Adrenal gland (tissue), 12 donors: ENCODE results near the gene AQP2. TPM values are rescaled to one million over a fixed set of nuclear protein-coding genes. Genes with fewer than 3 reads are reported as not detected.

Source experiments
- DNase-seq, 7 donors: peaks; one replicate each; pipeline ENCODE4 v3.0.0-alpha.2; 2019 to 2020
- H3K27ac ChIP-seq, 5 donors: fragments of 200-600 bp; sonication (generic) in 4 of 5; 1 replicate in 3 of 5; 2 replicates in 2 of 5; pipeline versions ENCODE4 v1.5.1 to v1.8.0; 2016 to 2020; ENCODE audit warnings: mild to moderate bottlenecking in 1 of 5
- H3K27me3 ChIP-seq: fragments of 200-600 bp; 2 replicates; pipeline ENCODE4 v1.8.0; 2021
- H3K36me3 ChIP-seq, 2 donors: fragments of 200-600 bp; replicated peaks in 1 of 2; 1 replicate in 1 of 2; 2 replicates in 1 of 2; pipeline versions ENCODE4 v1.5.1 to v1.8.0; 2018 to 2022
- H3K4me1 ChIP-seq, 2 donors: fragments of 200-600 bp; replicated peaks in 1 of 2; 1 replicate in 1 of 2; 2 replicates in 1 of 2; pipeline versions ENCODE4 v1.5.1 to v1.8.0; 2018 to 2021
- H3K4me3 ChIP-seq, 4 donors: fragments of 200-600 bp; sonication (generic) in 3 of 4; one replicate each; pipeline ENCODE4 v1.5.1; 2016 to 2018
- H3K9me3 ChIP-seq, 3 donors: fragments of 200-600 bp; sonication (generic) in 1 of 3; replicated peaks in 1 of 3; 1 replicate in 2 of 3; 2 replicates in 1 of 3; pipeline versions ENCODE4 v1.5.1 to v1.8.0; 2016 to 2021
- POLR2A ChIP-seq, 2 donors: fragments of 450-650 bp; IDR thresholded peaks; one replicate each; pipeline ENCODE4 v1.6.1; 2017; ENCODE audit warnings: antibody characterized with exemption in 2 of 2, mild to moderate bottlenecking in 2 of 2, moderate library complexity in 1 of 2
- WGBS, 4 donors: extraction: QIAGEN DNeasy Blood & Tissue Kit in 2 of 4; methylation state at CpG; one replicate each; pipeline versions ENCODE4 v1.1.5 to v1.1.7; 2013 to 2017; 5-methylcytosine and 5-hydroxymethylcytosine counted together
- intact Hi-C, 2 donors: fragments of 100-400 bp; cut with DNase I; formaldehyde crosslinking; loops; one replicate each; pipeline versions ENCODE4 v1.14.1 to v1.15.0; 2022 to 2023
- polyA plus RNA-seq, 3 donors: library from polyadenylated mRNA; stranded (reverse); fragments of 200-250 nt in 2 of 3; fragments of 350-450 nt in 1 of 3; fragmentation: Illumina TruSeq in 1 of 3; extraction: RNeasy Lipid Tissue Mini Kit (QIAGEN cat#74804) in 1 of 3; gene quantifications; one replicate each; pipeline ENCODE4 v1.2.3, GENCODE V29; 2013 to 2014
- total RNA-seq, 9 donors: library from RNA; depleted of rRNA in 4 of 9; stranded (reverse); fragments of >200 nt in 4 of 9; fragments of 120-200 nt in 1 of 9; fragmentation: NEBNext Ultra II Directional in 1 of 9; extraction: Animal tissue kit (Norgen Biotek cat#: 25700) in 1 of 9; gene quantifications; one replicate each; pipeline versions ENCODE4 v1.1.0 to v1.2.4, GENCODE V29; 2013 to 2023
- TF ChIP-seq, protein P1 (sequence below), 6 experiments: fragments of 450-650 bp in 4 of 6; fragments of 200-600 bp in 2 of 6; sonication (generic) in 1 of 6; IDR thresholded peaks; 1 replicate in 5 of 6; 2 replicates in 1 of 6; pipeline versions ENCODE4 v1.5.1 to v1.8.0; 2016 to 2021; ENCODE audit warnings: antibody characterized with exemption in 6 of 6, mild to moderate bottlenecking in 2 of 6, moderate library complexity in 1 of 6
- donor health status: healthy with polysubstance abuse.
- donor health status: Bipolar disorder and iron deficiency.
- donor health status: DM: yes; HTN: yes; CAD: no.
- donor health status: DM: no; HTN: no; CAD: no.
- donor health status: DM: no; HTN: no; CAD: no.
- donor health status: DM: yes; HTN: yes; CAD: no.

AQP2 gene
- total and polyA plus RNA-seq, 12 donors, result 0.10 to 81.0 (median 2.4) TPM; not detected in 1

DNA sequence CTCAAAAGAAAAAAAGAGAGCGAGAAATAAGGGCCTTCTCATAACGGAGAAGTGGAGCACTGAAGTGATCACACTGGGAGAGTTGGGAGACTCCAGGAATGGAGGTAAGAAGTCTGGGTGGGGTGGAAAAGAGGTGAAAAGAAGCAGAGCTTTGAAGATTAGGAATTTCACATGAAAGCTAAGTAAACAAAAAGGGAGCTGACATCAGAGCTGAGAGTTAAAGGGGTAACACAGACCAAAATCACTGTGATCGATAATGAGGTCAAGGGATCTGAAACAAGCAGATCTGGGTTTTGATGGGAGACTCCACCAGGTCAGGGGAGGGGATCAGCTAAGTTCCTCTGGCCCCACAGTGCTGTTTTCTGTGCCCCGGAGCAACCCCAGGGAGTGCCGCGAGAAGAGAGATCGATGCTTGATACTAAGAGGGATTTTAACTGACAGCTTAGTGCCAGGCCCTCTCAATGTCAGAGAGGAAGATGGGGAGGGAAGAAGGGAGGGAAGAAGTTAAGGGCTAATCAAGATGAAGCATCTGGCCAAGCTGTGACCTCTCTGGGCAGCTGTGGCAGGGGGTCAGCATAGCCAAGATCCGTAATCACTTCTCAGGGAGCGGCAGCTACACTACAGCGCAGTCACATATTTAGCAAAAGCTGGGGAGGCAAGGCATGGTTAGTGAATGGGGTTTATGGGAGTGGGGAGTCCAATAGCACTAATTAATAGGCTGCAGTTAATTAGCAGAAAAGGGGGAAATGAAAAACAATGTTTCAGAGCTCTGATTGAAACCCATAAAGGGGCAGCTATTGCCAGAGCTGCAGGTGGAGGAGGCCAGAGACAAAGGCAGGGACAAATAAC lies 30.2 kb downstream of the AQP2 start:
- no peak for DNase-seq
- intact Hi-C loops, result no loop called here
- Histone ChIP-seq H3K36me3 (no peaks in the 10 kb centered on the region), H3K27me3 (no peaks in the 10 kb centered on the region), H3K4me1 (peaks cover 0 to 5% of the 10 kb centered on the region in 2 donors), H3K27ac (no peak overlapping the region), H3K4me3 (no peak overlapping the region), H3K9me3 (no peaks in the 10 kb centered on the region)
- WGBS, 4 donors, result 87 to 96% (median 94%) methylated on average over 10 of the region's 10 CpGs
- no peak for TF ChIP-seq POLR2A (IDR thresholded peaks at IDR 0.05)

DNA sequence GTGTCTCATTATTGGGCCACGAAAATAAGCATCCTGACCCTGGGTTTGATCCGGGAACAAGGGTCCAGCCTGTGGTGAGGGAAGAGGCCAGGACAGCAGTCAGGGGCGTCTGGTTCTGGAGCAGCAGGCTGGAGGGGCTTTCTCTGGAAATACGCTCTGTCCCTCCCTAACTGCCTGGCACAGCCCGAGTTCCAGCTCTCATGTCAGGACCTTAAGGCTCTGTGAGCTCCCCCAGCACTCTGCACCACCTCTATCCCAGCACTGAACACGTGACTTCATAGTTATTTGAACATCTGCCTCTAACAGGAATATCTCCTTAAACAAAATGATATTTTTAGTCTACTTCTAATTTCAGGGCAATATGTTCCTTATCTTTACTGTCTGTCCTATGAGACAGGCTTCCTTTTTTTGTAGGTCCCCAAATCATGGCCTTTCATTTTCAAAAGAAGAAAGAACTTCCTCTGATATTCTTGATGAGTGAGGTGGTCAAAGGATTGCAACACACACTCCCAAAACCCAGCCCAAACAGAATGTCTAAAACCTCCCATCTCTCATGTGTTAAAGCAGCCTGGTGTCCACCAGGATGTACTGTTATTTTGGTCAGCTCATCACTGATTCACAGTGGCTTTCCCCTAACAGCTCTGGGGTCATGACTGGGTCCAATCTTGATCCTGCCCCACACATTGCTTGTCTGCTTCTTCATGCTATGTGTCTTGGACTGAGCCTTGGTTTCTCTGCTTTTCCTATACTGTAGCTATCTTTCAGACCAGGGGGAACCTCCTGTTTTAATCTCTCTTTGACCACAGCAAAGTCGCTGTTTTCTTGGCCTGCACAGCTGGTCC lies 31.9 kb downstream of the AQP2 start:
- Histone ChIP-seq H3K36me3 (no peaks in the 10 kb centered on the region), H3K9me3 (no peaks in the 10 kb centered on the region), H3K27ac (peak overlapping the region in 1 of 5 donors; percentile 10), H3K27me3 (no peaks in the 10 kb centered on the region), H3K4me3 (no peak overlapping the region), H3K4me1 (peaks cover 0 to 5% of the 10 kb centered on the region in 2 donors)
- no peak for DNase-seq
- TF ChIP-seq, protein P1, sequence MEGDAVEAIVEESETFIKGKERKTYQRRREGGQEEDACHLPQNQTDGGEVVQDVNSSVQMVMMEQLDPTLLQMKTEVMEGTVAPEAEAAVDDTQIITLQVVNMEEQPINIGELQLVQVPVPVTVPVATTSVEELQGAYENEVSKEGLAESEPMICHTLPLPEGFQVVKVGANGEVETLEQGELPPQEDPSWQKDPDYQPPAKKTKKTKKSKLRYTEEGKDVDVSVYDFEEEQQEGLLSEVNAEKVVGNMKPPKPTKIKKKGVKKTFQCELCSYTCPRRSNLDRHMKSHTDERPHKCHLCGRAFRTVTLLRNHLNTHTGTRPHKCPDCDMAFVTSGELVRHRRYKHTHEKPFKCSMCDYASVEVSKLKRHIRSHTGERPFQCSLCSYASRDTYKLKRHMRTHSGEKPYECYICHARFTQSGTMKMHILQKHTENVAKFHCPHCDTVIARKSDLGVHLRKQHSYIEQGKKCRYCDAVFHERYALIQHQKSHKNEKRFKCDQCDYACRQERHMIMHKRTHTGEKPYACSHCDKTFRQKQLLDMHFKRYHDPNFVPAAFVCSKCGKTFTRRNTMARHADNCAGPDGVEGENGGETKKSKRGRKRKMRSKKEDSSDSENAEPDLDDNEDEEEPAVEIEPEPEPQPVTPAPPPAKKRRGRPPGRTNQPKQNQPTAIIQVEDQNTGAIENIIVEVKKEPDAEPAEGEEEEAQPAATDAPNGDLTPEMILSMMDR (IDR thresholded peaks at IDR 0.05), result no peak
- TF ChIP-seq POLR2A (IDR thresholded peaks at IDR 0.05), result no peak
- intact Hi-C loops, result no loop called here
- 72 to 86% (median 83%) methylated on average over 7 of the region's 7 CpGs for WGBS, 4 donors

DNA sequence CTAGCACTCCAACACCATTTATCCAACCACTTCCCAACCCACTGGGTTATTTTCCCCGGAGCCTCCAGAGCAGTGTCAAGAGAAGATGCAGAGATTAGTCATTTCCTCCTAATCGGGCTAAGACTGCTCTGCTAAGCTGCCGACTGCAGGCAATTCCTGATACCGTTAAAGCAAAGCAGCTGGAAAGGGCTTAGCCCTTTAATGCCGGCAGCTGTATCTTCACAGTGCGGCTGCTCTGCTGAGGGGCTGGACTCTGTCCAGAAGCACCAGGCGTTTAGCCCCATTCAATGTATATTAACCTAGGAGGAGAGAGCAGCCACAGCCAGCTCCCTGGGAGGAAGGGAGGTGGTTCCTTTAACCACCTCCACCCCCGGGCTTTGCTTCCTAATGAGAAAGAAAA lies 33.4 kb downstream of the AQP2 start:
- H3K4me1 ChIP-seq, result peaks cover 0 to 5% of the 10 kb centered on the region in 2 donors
- DNase-seq, result peak in 1 of 7 donors; percentile 26
- WGBS, 4 donors, result 26 to 30% (median 27%) methylated on average over 8 of the region's 8 CpGs
- no peaks in the 10 kb centered on the region for H3K9me3 ChIP-seq
- H3K27me3 ChIP-seq, result no peaks in the 10 kb centered on the region
- no peak overlapping the region for H3K4me3 ChIP-seq
- peak overlapping the region in 2 of 5 donors; percentile 26 to 38 for H3K27ac ChIP-seq
- intact Hi-C loops, result no loop called here
- no peak for TF ChIP-seq POLR2A (IDR thresholded peaks at IDR 0.05)
- TF ChIP-seq, protein P1 (IDR thresholded peaks at IDR 0.05), result no peak
- H3K36me3 ChIP-seq, result no peaks in the 10 kb centered on the region

DNA sequence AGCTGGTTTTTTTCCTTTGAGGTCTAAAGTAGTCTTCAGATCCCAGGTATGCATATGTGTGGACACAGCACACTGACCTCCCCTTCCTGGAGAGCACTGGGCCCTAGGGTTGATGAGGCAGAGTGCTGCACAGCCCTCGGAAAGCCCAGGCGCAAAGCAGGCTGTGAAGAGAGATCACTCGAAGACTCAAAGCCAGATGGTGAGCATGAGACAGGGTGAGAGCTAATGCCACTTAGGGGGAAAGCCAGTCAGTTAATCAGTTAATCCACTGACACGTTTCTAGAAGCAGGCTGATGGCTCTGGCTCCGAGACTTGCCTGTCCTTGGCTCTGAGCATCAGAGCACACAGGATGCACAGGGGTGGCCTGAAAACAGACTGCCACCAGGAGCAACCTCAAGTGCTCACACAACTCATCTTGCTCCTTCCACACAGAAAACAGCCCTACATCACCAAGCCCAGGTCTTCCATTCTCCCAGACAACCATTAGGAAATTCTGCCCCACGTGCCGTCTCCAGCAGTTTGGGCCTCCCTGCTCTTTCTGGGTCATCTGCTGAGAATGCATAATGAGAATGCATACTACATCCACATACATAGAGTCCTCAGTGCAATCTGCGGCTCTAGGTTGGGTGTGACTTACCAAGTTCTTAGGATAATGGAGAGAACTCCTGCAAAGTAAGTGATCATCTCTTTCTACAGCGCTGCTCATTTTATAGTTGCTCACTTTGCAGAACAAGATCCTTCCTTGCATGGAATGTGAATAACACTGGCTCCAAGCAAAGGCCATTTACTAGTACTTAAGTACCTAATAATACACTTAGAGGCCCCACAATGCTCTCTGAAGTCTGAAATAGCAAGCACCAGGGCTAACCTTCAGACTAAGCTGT lies 34.2 kb downstream of the AQP2 start:
- Histone ChIP-seq H3K36me3 (no peaks in the 10 kb centered on the region), H3K27me3 (no peaks in the 10 kb centered on the region), H3K9me3 (no peaks in the 10 kb centered on the region), H3K4me3 (no peak overlapping the region), H3K27ac (peak overlapping the region in 1 of 5 donors; percentile 26), H3K4me1 (peaks cover 0 to 5% of the 10 kb centered on the region in 2 donors)
- 92 to 96% (median 93%) methylated on average over 8 to 9 of the region's 9 CpGs for whole genome bisulfite sequencing, 4 donors
- TF ChIP-seq POLR2A (IDR thresholded peaks at IDR 0.05), result no peak
- TF ChIP-seq, protein P1 (IDR thresholded peaks at IDR 0.05), result no peak
- intact Hi-C loops, result no loop called here
- DNase-seq, result no peak
